Hematopoietic multipotent progenitor cell treated with erythropoietin and hydrocortisone succinate and interleukin-3 and kit ligand, for 15 days (in vitro differentiated cells): ENCODE measurements around the gene ITGA11.

Experiments
- DNase-seq: peaks from one replicate; pipeline ENCODE4 v3.0.0-alpha.2; 2015; ENCODE audit warnings: low spot score

Gene ITGA11

GRCh38 chr15:68310178-68310803 is 121.7 kb downstream of the ITGA11 start:
- no peak for DNase-seq

- no peak for DNase-seq
Measured at GRCh38 chr15:68309024-68309423, 122.9 kb downstream of the ITGA11 start.

- no peak for DNase-seq
Measured at GRCh38 chr15:68307131-68307928, 124.6 kb downstream of the ITGA11 start.

GRCh38 chr15:68305420-68305871 is 126.5 kb downstream of the ITGA11 start:
- DNase-seq: no peak

GRCh38 chr15:68304589-68305337 is 127.2 kb downstream of the ITGA11 start:
- no peak for DNase-seq

- no peak for DNase-seq
Measured at GRCh38 chr15:68303560-68304436, 128.2 kb downstream of the ITGA11 start.

- DNase-seq: no peak
Measured at GRCh38 chr15:68303134-68303533, 128.8 kb downstream of the ITGA11 start.

- no peak for DNase-seq
Measured at GRCh38 chr15:68302729-68303128, 129.2 kb downstream of the ITGA11 start.

- no peak for DNase-seq
Measured at GRCh38 chr15:68301301-68301700, 130.7 kb downstream of the ITGA11 start.

GRCh38 chr15:68300115-68300940 is 131.6 kb downstream of the ITGA11 start:
- no peak for DNase-seq

GRCh38 chr15:68299436-68299835 is 132.5 kb downstream of the ITGA11 start:
- no peak for DNase-seq

- DNase-seq: peak; percentile 37
Measured at GRCh38 chr15:68298882-68299381, 133.0 kb downstream of the ITGA11 start.

GRCh38 chr15:68298336-68298735 is 133.6 kb downstream of the ITGA11 start:
- DNase-seq: no peak

- no peak for DNase-seq
Measured at GRCh38 chr15:68295014-68295805, 136.8 kb downstream of the ITGA11 start.

- DNase-seq: no peak
Measured at GRCh38 chr15:68292967-68293366, 139.0 kb downstream of the ITGA11 start.

GRCh38 chr15:68292157-68292781 is 139.7 kb downstream of the ITGA11 start:
- no peak for DNase-seq

- DNase-seq: no peak
Measured at GRCh38 chr15:68290715-68291114, 141.2 kb downstream of the ITGA11 start.

- DNase-seq: no peak
Measured at GRCh38 chr15:68289621-68290352, 142.2 kb downstream of the ITGA11 start.

- no peak for DNase-seq
Measured at GRCh38 chr15:68289057-68289456, 142.9 kb downstream of the ITGA11 start.
